PC-3 (cell line): ENCODE data around the gene MUS81. TPM values are rescaled to one million over a fixed set of nuclear protein-coding genes. Genes with fewer than 3 reads are reported as not detected.

Source experiments
- ATAC-seq: fragments of 200-7000 bp; cut with Tn5 transposase; 2 replicates; pipeline ENCODE4 v1.9.1; 2020; ENCODE audit warnings: mild to moderate bottlenecking, moderate library complexity
- BruUV-seq: library from RNA; stranded (reverse); fragments of 400-500 nt; replicated peaks from 2 replicates; lab custom pipeline; 2021; lab: Mats Ljungman, UMichigan
- CTCF ChIA-PET: fragments of 300-600 bp; sonication (Branson Sonifier 250); formaldehyde crosslinking; loops from one replicate; lab custom pipeline; 2022; ENCODE audit warnings: antibody characterized with exemption; lab: Charles Lee
- POLR2A ChIA-PET: fragments of 300-600 bp; sonication (Branson Sonifier 250); formaldehyde crosslinking; loops from one replicate; lab custom pipeline; 2022; ENCODE audit warnings: antibody characterized with exemption; ENCODE audit not compliant: unreplicated experiment; lab: Charles Lee
- DNase-seq: peaks from one replicate; pipeline ENCODE4 v3.0.0-alpha.2; 2015
- H2AFZ ChIP-seq: fragments of 300-600 bp; sonication (generic); 2 replicates; pipeline ENCODE4 v1.6.0; 2016; ENCODE audit warnings: antibody characterized with exemption, low read length
- H3F3A ChIP-seq: fragments of 300-600 bp; sonication (generic); one replicate; pipeline ENCODE4 v1.6.0; 2017; ENCODE audit warnings: antibody characterized with exemption, low read length, control low read depth, mild to moderate bottlenecking; ENCODE audit not compliant: unreplicated experiment
- H3K27ac ChIP-seq: fragments of 300-600 bp; sonication (generic); 2 replicates; pipeline ENCODE4 v1.5.1; 2016; ENCODE audit warnings: mild to moderate bottlenecking, low read length
- H3K27me3 ChIP-seq: fragments of 300-600 bp; sonication (generic); 2 replicates; pipeline ENCODE4 v1.6.1; 2016; ENCODE audit warnings: low read length, mixed read lengths
- H3K36me3 ChIP-seq: fragments of 300-600 bp; sonication (generic); 2 replicates; pipeline ENCODE4 v1.6.1; 2016; ENCODE audit warnings: low read depth, mixed run types, low read length, mixed read lengths
- H3K4me1 ChIP-seq: fragments of 300-600 bp; sonication (generic); 2 replicates; pipeline ENCODE4 v1.5.1; 2016; ENCODE audit warnings: low read length; ENCODE audit not compliant: insufficient read depth
- H3K4me2 ChIP-seq: fragments of 300-600 bp; sonication (generic); 2 replicates; pipeline ENCODE4 v1.6.0; 2016; ENCODE audit warnings: low read length
- H3K4me3 ChIP-seq: fragments of 300-600 bp; sonication (generic); 2 replicates; pipeline ENCODE4 v1.5.1; 2016; ENCODE audit warnings: mild to moderate bottlenecking, low read length, mixed read lengths
- H3K79me2 ChIP-seq: fragments of 300-600 bp; sonication (generic); 2 replicates; pipeline ENCODE4 v1.6.1; 2017; ENCODE audit warnings: low read length, mixed read lengths
- H3K9ac ChIP-seq: fragments of 300-600 bp; sonication (generic); 2 replicates; pipeline ENCODE4 v1.6.0; 2016; ENCODE audit warnings: mild to moderate bottlenecking, low read length
- H3K9me2 ChIP-seq: fragments of 300-600 bp; sonication (generic); replicated peaks from 2 replicates; pipeline ENCODE4 v1.6.1; 2016; ENCODE audit warnings: mixed run types, low read length, mixed read lengths
- H3K9me3 ChIP-seq: fragments of 300-600 bp; sonication (generic); 2 replicates; pipeline ENCODE4 v1.6.1; 2016; ENCODE audit warnings: low read length, mixed read lengths
- H4K20me1 ChIP-seq: fragments of 300-600 bp; sonication (generic); 2 replicates; pipeline ENCODE4 v1.6.1; 2016; ENCODE audit warnings: low read length, mixed read lengths
- EZH2 ChIP-seq: fragments of 300-600 bp; sonication (generic); IDR thresholded peaks from one replicate; pipeline ENCODE4 v1.6.1; 2017; ENCODE audit warnings: antibody characterized with exemption, mild to moderate bottlenecking, low read length; ENCODE audit not compliant: unreplicated experiment
- EZH2phosphoT487 ChIP-seq: fragments of 300-600 bp; sonication (generic); IDR thresholded peaks from 2 replicates; pipeline ENCODE4 v1.6.1; 2018; ENCODE audit warnings: mild to moderate bottlenecking, antibody characterized with exemption, low read length, borderline replicate concordance
- intact Hi-C: fragments of 100-400 bp; cut with micrococcal nuclease; formaldehyde crosslinking; loops from 2 replicates; pipeline ENCODE4 v1.9.0; 2023
- total RNA-seq: library from RNA; depleted of rRNA; stranded (reverse); fragments of >200 nt; gene quantifications from 2 replicates; pipeline ENCODE4 v1.2.3, GENCODE V29; 2014
- TF ChIP-seq, protein P1 (sequence below): fragments of 300-600 bp; sonication (generic); conservative IDR thresholded peaks from 2 replicates; pipeline ENCODE4 v1.5.1; 2017; ENCODE audit warnings: antibody characterized with exemption, low read depth, mild to moderate bottlenecking, low read length

MUS81 gene
- total RNA-seq, 1 experiment from 2014 or later, result 82.0 TPM

DNA sequence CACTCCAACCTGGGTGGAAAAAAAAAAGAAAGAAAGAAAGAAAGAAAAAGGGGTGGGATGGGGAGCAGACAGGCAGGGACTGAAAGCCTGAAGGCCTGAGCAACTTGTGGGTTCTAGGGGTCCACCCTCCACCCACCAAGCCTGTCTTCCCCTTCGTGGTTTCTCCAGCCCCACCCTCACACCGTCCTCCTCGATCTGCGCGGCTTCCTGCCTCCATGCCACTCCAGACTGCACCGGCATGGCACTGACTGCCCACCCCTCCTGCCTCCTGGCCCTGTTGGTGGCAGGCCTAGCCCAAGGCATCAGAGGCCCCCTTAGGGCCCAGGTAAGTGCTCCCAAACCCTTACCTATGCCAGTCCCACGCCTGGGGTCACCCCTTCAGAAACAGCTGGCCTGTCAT is 19.4 kb downstream of the MUS81 start, which contains the start of gene CTSW:
CTSW (plus strand) TSS at position 221 of the 400 bp plus-strand sequence; CDS start at position 239, 18 bp downstream.
- no peak for ATAC-seq

DNA sequence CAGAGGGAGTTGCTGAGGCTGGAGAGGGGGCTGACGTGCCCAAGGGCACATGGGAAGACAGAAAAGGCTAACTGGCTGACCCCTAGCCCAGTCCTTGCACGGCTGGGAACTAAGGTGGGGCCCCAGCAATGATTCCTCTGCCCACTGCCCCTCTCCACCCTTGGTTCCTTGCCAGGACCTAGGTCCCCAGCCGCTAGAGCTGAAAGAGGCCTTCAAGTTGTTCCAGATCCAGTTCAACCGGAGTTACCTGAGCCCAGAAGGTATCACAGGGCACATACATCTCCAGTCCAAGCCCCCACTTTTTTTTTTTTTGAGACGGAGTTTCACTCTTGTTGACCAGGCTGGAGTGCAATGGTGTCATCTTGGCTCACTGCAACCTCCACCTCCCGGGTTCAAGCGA is 19.8 kb downstream of the MUS81 start:
- Histone ChIP-seq H3K27me3 (no peaks in the 10 kb centered on the region), H3K9me2 (no peaks in the 10 kb centered on the region), H2AFZ (no peak overlapping the region), H3F3A (no peaks in the 10 kb centered on the region), H3K4me1 (no peaks in the 10 kb centered on the region), H3K9me3 (no peaks in the 10 kb centered on the region), H4K20me1 (no peaks in the 10 kb centered on the region), H3K27ac (no peak overlapping the region), H3K9ac (no peak overlapping the region), H3K36me3 (peaks cover 25% of the 10 kb centered on the region; the same call in 1 of the 2 replicates), H3K4me3 (no peak overlapping the region), H3K4me2 (no peak overlapping the region), H3K79me2 (peaks cover 8% of the 10 kb centered on the region; the same call in 1 of the 2 replicates)
- DNase-seq (no peak), ATAC-seq (no peak)
- intact Hi-C loops, result no loop called here
- no peak for TF ChIP-seq EZH2
- no peak for TF ChIP-seq EZH2phosphoT487
- TF ChIP-seq, protein P1, sequence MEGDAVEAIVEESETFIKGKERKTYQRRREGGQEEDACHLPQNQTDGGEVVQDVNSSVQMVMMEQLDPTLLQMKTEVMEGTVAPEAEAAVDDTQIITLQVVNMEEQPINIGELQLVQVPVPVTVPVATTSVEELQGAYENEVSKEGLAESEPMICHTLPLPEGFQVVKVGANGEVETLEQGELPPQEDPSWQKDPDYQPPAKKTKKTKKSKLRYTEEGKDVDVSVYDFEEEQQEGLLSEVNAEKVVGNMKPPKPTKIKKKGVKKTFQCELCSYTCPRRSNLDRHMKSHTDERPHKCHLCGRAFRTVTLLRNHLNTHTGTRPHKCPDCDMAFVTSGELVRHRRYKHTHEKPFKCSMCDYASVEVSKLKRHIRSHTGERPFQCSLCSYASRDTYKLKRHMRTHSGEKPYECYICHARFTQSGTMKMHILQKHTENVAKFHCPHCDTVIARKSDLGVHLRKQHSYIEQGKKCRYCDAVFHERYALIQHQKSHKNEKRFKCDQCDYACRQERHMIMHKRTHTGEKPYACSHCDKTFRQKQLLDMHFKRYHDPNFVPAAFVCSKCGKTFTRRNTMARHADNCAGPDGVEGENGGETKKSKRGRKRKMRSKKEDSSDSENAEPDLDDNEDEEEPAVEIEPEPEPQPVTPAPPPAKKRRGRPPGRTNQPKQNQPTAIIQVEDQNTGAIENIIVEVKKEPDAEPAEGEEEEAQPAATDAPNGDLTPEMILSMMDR, result no peak
- POLR2A ChIA-PET, result no interaction called here
- CTCF ChIA-PET, result no interaction called here
- no TSS peak for BruUV-seq

More for the DNA sequence above, 19.4 kb downstream of the MUS81 start, which contains the start of gene CTSW:
- peaks cover 8% of the 10 kb centered on the region; the same call in 1 of the 2 replicates for H3K79me2 ChIP-seq
- H3K9ac ChIP-seq, result no peak within 1 kb of the TSS
- H3K36me3 ChIP-seq, result peaks cover 23% of the 10 kb centered on the region; the same call in 1 of the 2 replicates
- no peak within 1 kb of the TSS for H3K27ac ChIP-seq
- BruUV-seq, result no TSS peak
- no peaks in the 10 kb centered on the region for H3K4me1 ChIP-seq
- TF ChIP-seq, protein P1, result no peak
- TF ChIP-seq EZH2 (no peak), EZH2phosphoT487 (no peak)
- H3F3A ChIP-seq, result no peaks in the 10 kb centered on the region
- intact Hi-C loops, result no loop called here
- no peaks in the 10 kb centered on the region for H4K20me1 ChIP-seq
- H3K9me3 ChIP-seq, result no peaks in the 10 kb centered on the region
- H3K4me3 ChIP-seq, result no peak within 1 kb of the TSS
- ChIA-PET CTCF (no interaction called here), POLR2A (no interaction called here)
- DNase-seq, result no peak
- no peaks in the 10 kb centered on the region for H3K27me3 ChIP-seq
- H2AFZ ChIP-seq, result no peak within 1 kb of the TSS
- no peak within 1 kb of the TSS for H3K4me2 ChIP-seq
- no peaks in the 10 kb centered on the region for H3K9me2 ChIP-seq

DNA sequence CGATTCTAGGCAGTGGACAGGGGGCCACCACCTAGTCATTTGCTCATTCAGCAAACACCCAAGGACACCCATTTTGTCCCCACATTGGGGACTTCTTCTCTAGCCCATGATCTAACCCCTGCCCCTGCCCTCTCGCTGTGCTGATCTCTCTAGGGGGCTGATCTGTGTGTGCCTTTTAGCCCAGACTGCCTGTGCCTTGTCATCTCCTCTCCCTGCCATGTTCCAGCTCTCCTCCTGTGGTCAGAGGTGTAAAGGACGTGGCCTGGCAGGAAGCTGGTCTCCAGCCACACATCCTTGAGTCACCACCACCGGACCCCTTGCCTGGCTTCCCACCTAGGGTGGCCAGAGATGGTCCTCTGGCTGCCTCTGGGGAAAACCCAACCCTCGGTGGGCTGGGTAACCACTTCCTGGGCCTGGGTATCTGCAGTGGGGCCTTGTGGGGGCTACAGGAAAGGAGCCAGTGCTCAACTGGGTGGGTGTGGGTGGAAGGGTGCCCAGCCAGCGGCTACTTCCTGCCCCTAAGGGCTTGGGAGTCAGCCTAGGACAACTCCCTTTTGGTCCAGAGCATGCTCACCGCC is 20.7 kb downstream of the MUS81 start:
- no peaks in the 10 kb centered on the region for H4K20me1 ChIP-seq
- no peaks in the 10 kb centered on the region for H3K4me1 ChIP-seq
- no peak overlapping the region for H3K4me2 ChIP-seq
- TF ChIP-seq EZH2phosphoT487 (no peak), EZH2 (no peak)
- TF ChIP-seq, protein P1, result no peak
- H3K36me3 ChIP-seq, result peaks cover 28% of the 10 kb centered on the region; the same call in 1 of the 2 replicates
- intact Hi-C loops, result no loop called here
- H3K4me3 ChIP-seq, result no peak overlapping the region
- no TSS peak for BruUV-seq
- no peak overlapping the region for H2AFZ ChIP-seq
- H3K79me2 ChIP-seq, result peaks cover 13% of the 10 kb centered on the region; the same call in 1 of the 2 replicates
- H3K27me3 ChIP-seq, result no peaks in the 10 kb centered on the region
- ATAC-seq, result peak; percentile 32
- ChIA-PET POLR2A (no interaction called here), CTCF (interaction anchor here (0.6 kb wide), 1 partner anchor 34 kb away, joined by 3 read pairs; no protein-coding TSS in a partner anchor)
- no peak overlapping the region for H3K9ac ChIP-seq
- no peaks in the 10 kb centered on the region for H3K9me2 ChIP-seq
- H3K9me3 ChIP-seq, result no peaks in the 10 kb centered on the region
- no peak for DNase-seq
- no peaks in the 10 kb centered on the region for H3F3A ChIP-seq
- H3K27ac ChIP-seq, result no peak overlapping the region
